HEK293 (cell line): ENCODE data around the gene SDE2.

Experiments
- HOXC10 ChIP-seq: sonication (generic); formaldehyde crosslinking; IDR thresholded peaks from 2 replicates; pipeline ENCODE4 v1.8.1; 2023; ENCODE audit warnings: mild to moderate bottlenecking, missing genetic modification reagents
- SCRT1 ChIP-seq: fragments of 450-650 bp; formaldehyde crosslinking; IDR thresholded peaks from 2 replicates; pipeline ENCODE4 v1.5.1; 2016; ENCODE audit warnings: missing biosample characterization, missing genetic modification characterization, borderline replicate concordance
- SETDB1 ChIP-seq: IDR thresholded peaks from one replicate; pipeline ENCODE4 v1.6.1; 2017; ENCODE audit warnings: mild to moderate bottlenecking, low read length, moderate library complexity, mixed read lengths; ENCODE audit not compliant: insufficient read length
- SP7 ChIP-seq: fragments of 450-650 bp; formaldehyde crosslinking; IDR thresholded peaks from 2 replicates; pipeline ENCODE4 v1.5.1; 2016; ENCODE audit warnings: missing biosample characterization, missing genetic modification characterization
- ZBTB20 ChIP-seq: fragments of 450-650 bp; formaldehyde crosslinking; IDR thresholded peaks from 2 replicates; pipeline ENCODE4 v1.5.1; 2016; ENCODE audit warnings: missing biosample characterization, missing genetic modification characterization
- ZFHX2 ChIP-seq: fragments of 450-650 bp; formaldehyde crosslinking; conservative IDR thresholded peaks from 2 replicates; pipeline ENCODE4 v1.5.1; 2016; ENCODE audit warnings: missing biosample characterization, missing genetic modification characterization
- ZNF146 ChIP-seq: fragments of 450-650 bp; formaldehyde crosslinking; IDR thresholded peaks from 2 replicates; pipeline ENCODE4 v1.5.1; 2016; ENCODE audit warnings: missing biosample characterization, missing genetic modification characterization
- ZNF211 ChIP-seq: fragments of 450-650 bp; formaldehyde crosslinking; IDR thresholded peaks from 2 replicates; pipeline ENCODE4 v1.5.1; 2016; ENCODE audit warnings: low read depth, missing biosample characterization, missing genetic modification characterization
- ZNF223 ChIP-seq: fragments of 450-650 bp; formaldehyde crosslinking; IDR thresholded peaks from 2 replicates; pipeline ENCODE4 v1.5.1; 2016; ENCODE audit warnings: missing biosample characterization, missing genetic modification characterization
- ZNF274 ChIP-seq, 2 experiments: fragments of 200-500 bp in 1 of 2; fragments of 450-650 bp in 1 of 2; sonication (Bioruptor generic) in 1 of 2; formaldehyde crosslinking in 1 of 2; IDR thresholded peaks; 2 replicates each; pipeline versions ENCODE4 v1.5.1 to v1.6.1; 2014 to 2016; ENCODE audit warnings: borderline replicate concordance in 1 of 2, inconsistent platforms in 1 of 2, low read length in 1 of 2, missing biosample characterization in 1 of 2, missing genetic modification characterization in 1 of 2
- ZNF302 ChIP-seq: fragments of 450-650 bp; formaldehyde crosslinking; IDR thresholded peaks from 2 replicates; pipeline ENCODE4 v1.5.1; 2016; ENCODE audit warnings: missing biosample characterization, missing genetic modification characterization, low read depth
- ZNF433 ChIP-seq: fragments of 450-650 bp; formaldehyde crosslinking; IDR thresholded peaks from 2 replicates; pipeline ENCODE4 v1.5.1; 2016; ENCODE audit warnings: missing biosample characterization, missing genetic modification characterization, low read depth
- ZNF529 ChIP-seq: fragments of 450-650 bp; formaldehyde crosslinking; IDR thresholded peaks from 2 replicates; pipeline ENCODE4 v1.5.1; 2017; ENCODE audit warnings: missing genetic modification characterization, missing biosample characterization; ENCODE audit not compliant: insufficient replicate concordance
- ZNF561 ChIP-seq: fragments of 450-650 bp; IDR thresholded peaks from 2 replicates; pipeline ENCODE4 v1.5.1; 2018; ENCODE audit warnings: missing biosample characterization, missing genetic modification characterization, borderline replicate concordance
- ZNF629 ChIP-seq: fragments of 450-650 bp; formaldehyde crosslinking; IDR thresholded peaks from 2 replicates; pipeline ENCODE4 v1.5.1; 2017; ENCODE audit warnings: missing biosample characterization, missing genetic modification characterization
- ZNF645 ChIP-seq: fragments of 450-650 bp; formaldehyde crosslinking; IDR thresholded peaks from 2 replicates; pipeline ENCODE4; 2016; ENCODE audit warnings: missing biosample characterization, missing genetic modification characterization
- ZNF654 ChIP-seq: fragments of 450-650 bp; formaldehyde crosslinking; IDR thresholded peaks from 2 replicates; pipeline ENCODE4 v1.5.1; 2016; ENCODE audit warnings: low read depth, missing biosample characterization, missing genetic modification characterization
- ZNF701 ChIP-seq: fragments of 450-650 bp; formaldehyde crosslinking; IDR thresholded peaks from 2 replicates; pipeline ENCODE4 v1.5.1; 2016; ENCODE audit warnings: missing biosample characterization, missing genetic modification characterization
- ZNF707 ChIP-seq: fragments of 450-650 bp; formaldehyde crosslinking; IDR thresholded peaks from 2 replicates; pipeline ENCODE4 v1.5.1; 2016; ENCODE audit warnings: missing biosample characterization, missing genetic modification characterization
- ZNF777 ChIP-seq: fragments of 450-650 bp; formaldehyde crosslinking; IDR thresholded peaks from 2 replicates; pipeline ENCODE4 v1.5.1; 2017; ENCODE audit warnings: missing biosample characterization, missing genetic modification characterization, borderline replicate concordance
- ZNF791 ChIP-seq: fragments of 450-650 bp; formaldehyde crosslinking; IDR thresholded peaks from 2 replicates; pipeline ENCODE4 v1.5.1; 2016; ENCODE audit warnings: missing biosample characterization, missing genetic modification characterization
- ZNF792 ChIP-seq: fragments of 450-650 bp; formaldehyde crosslinking; IDR thresholded peaks from 2 replicates; pipeline ENCODE4 v1.5.1; 2016; ENCODE audit warnings: missing biosample characterization, missing genetic modification characterization
- ZNF837 ChIP-seq: fragments of 450-650 bp; formaldehyde crosslinking; IDR thresholded peaks from 2 replicates; pipeline ENCODE4 v1.5.1; 2016; ENCODE audit warnings: missing biosample characterization, missing genetic modification characterization
- ZSCAN16 ChIP-seq: fragments of 450-650 bp; formaldehyde crosslinking; IDR thresholded peaks from 2 replicates; pipeline ENCODE4 v1.5.1; 2016; ENCODE audit warnings: missing biosample characterization, missing genetic modification characterization
- ZSCAN18 ChIP-seq: fragments of 450-650 bp; formaldehyde crosslinking; IDR thresholded peaks from 2 replicates; pipeline ENCODE4 v1.5.1; 2016; ENCODE audit warnings: missing biosample characterization, missing genetic modification characterization
- TF ChIP-seq, protein P1 (sequence below): fragments of 450-650 bp; formaldehyde crosslinking; IDR thresholded peaks from 2 replicates; pipeline ENCODE4 v1.5.1; 2016; ENCODE audit warnings: missing biosample characterization, missing genetic modification characterization
- TF ChIP-seq, protein P2 (sequence below): fragments of 450-650 bp; formaldehyde crosslinking; IDR thresholded peaks from 2 replicates; pipeline ENCODE4 v1.5.1; 2017; ENCODE audit warnings: missing biosample characterization, missing genetic modification characterization
- TF ChIP-seq, protein P3 (sequence below): fragments of 450-650 bp; formaldehyde crosslinking; IDR thresholded peaks from 2 replicates; pipeline ENCODE4 v1.5.1; 2016; ENCODE audit warnings: missing biosample characterization, missing genetic modification characterization
- TF ChIP-seq, protein P4 (sequence below): fragments of 450-650 bp; formaldehyde crosslinking; IDR thresholded peaks from 2 replicates; pipeline ENCODE4 v1.5.1; 2016; ENCODE audit warnings: missing biosample characterization, missing genetic modification characterization

SDE2 gene

DNA sequence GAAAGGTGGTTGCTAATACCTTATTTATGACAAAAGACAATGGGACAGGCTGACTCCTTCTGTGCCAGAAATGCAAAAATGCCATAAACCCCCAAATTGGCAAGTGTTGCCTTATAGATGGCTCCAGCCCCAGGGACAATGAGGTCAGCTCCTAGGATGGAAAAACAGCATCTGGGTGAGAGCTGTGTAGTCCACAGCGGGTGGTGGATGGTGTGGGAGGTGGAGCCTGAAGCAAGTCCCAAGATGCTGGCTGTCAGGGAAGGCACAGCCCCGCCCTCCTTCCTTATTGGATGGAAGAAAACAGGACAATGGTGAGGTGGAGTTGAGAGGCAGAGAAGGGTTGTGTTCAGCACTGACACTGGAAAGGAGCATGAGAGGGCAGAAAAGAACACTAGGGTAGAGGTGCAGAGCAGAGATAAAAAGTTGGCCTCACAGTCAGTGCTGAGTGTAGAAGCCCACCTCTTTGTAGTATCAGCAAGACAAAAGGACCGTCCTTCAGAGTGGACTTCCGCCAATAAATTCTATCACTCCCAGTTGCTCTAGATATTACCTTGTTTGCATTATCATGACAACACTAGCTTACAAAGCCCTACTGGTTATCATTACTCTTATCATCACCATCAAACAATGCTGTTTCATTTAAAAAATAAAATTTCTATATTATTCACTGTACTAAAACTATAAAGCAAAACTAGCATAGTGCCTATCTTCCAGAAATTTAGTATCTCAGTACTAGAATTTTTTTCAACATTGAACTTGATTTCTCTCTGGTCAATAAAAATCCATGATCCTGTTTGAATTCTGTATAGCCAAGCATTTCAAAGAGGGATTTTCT, 3.7 kb upstream of the SDE2 start (continued):
- TF ChIP-seq, protein P1, sequence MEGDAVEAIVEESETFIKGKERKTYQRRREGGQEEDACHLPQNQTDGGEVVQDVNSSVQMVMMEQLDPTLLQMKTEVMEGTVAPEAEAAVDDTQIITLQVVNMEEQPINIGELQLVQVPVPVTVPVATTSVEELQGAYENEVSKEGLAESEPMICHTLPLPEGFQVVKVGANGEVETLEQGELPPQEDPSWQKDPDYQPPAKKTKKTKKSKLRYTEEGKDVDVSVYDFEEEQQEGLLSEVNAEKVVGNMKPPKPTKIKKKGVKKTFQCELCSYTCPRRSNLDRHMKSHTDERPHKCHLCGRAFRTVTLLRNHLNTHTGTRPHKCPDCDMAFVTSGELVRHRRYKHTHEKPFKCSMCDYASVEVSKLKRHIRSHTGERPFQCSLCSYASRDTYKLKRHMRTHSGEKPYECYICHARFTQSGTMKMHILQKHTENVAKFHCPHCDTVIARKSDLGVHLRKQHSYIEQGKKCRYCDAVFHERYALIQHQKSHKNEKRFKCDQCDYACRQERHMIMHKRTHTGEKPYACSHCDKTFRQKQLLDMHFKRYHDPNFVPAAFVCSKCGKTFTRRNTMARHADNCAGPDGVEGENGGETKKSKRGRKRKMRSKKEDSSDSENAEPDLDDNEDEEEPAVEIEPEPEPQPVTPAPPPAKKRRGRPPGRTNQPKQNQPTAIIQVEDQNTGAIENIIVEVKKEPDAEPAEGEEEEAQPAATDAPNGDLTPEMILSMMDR (tag by site-specific recombination): no peak
- TF ChIP-seq ZNF837: no peak
- TF ChIP-seq ZNF146: no peak
- TF ChIP-seq ZNF274 (IDR thresholded peaks at IDR 0.05; ENCODE audit: low read length): no peak
- no peak for TF ChIP-seq ZNF274 (tag by site-specific recombination; IDR thresholded peaks at IDR 0.05; ENCODE audit: borderline replicate concordance)
- TF ChIP-seq ZNF645 (tag by site-specific recombination): no peak
- TF ChIP-seq ZNF777 (tag by site-specific recombination): no peak
- no peak for TF ChIP-seq SCRT1 (tag by site-specific recombination)
- TF ChIP-seq ZNF629 (tag by site-specific recombination): no peak
- no peak for TF ChIP-seq ZSCAN18 (tag by site-specific recombination)
- TF ChIP-seq, protein P2, sequence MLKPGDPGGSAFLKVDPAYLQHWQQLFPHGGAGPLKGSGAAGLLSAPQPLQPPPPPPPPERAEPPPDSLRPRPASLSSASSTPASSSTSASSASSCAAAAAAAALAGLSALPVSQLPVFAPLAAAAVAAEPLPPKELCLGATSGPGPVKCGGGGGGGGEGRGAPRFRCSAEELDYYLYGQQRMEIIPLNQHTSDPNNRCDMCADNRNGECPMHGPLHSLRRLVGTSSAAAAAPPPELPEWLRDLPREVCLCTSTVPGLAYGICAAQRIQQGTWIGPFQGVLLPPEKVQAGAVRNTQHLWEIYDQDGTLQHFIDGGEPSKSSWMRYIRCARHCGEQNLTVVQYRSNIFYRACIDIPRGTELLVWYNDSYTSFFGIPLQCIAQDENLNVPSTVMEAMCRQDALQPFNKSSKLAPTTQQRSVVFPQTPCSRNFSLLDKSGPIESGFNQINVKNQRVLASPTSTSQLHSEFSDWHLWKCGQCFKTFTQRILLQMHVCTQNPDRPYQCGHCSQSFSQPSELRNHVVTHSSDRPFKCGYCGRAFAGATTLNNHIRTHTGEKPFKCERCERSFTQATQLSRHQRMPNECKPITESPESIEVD: no peak
- TF ChIP-seq, protein P3, sequence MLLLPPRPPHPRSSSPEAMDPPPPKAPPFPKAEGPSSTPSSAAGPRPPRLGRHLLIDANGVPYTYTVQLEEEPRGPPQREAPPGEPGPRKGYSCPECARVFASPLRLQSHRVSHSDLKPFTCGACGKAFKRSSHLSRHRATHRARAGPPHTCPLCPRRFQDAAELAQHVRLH (tag by site-specific recombination): peak; percentile 47
- 0 out of 2 replicates have a peak, but pooled peaks have one; percentile 5 for TF ChIP-seq ZNF792 (tag by site-specific recombination)
- no peak for TF ChIP-seq ZNF211 (tag by site-specific recombination)
- peak; percentile 76 for TF ChIP-seq SP7
- TF ChIP-seq ZFHX2 (tag by site-specific recombination): peak; percentile 78
- TF ChIP-seq ZNF654 (tag by site-specific recombination): no peak
- no peak for TF ChIP-seq HOXC10 (CRISPR knock-in tag)
- no peak for TF ChIP-seq SETDB1
- no peak for TF ChIP-seq ZNF433
- no peak; the same call in 1 of the 2 replicates for TF ChIP-seq ZBTB20
- TF ChIP-seq ZNF302 (tag by site-specific recombination): no peak
- no peak for TF ChIP-seq ZNF223
- no peak for TF ChIP-seq ZNF701 (tag by site-specific recombination)
- TF ChIP-seq ZNF707: no peak
- TF ChIP-seq ZSCAN16: no peak
- peak; percentile 83; the same call in 1 of the 2 replicates for TF ChIP-seq ZNF561 (tag by site-specific recombination)
- TF ChIP-seq, protein P4, sequence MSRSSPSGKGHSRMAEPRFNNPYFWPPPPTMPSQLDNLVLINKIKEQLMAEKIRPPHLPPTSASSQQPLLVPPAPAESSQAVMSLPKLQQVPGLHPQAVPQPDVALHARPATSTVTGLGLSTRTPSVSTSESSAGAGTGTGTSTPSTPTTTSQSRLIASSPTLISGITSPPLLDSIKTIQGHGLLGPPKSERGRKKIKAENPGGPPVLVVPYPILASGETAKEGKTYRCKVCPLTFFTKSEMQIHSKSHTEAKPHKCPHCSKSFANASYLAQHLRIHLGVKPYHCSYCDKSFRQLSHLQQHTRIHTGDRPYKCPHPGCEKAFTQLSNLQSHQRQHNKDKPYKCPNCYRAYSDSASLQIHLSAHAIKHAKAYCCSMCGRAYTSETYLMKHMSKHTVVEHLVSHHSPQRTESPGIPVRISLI (tag by site-specific recombination): no peak
- no peak for TF ChIP-seq ZNF529
- no peak for TF ChIP-seq ZNF791
